ENCODE measurements around the gene PELI3.

DNA sequence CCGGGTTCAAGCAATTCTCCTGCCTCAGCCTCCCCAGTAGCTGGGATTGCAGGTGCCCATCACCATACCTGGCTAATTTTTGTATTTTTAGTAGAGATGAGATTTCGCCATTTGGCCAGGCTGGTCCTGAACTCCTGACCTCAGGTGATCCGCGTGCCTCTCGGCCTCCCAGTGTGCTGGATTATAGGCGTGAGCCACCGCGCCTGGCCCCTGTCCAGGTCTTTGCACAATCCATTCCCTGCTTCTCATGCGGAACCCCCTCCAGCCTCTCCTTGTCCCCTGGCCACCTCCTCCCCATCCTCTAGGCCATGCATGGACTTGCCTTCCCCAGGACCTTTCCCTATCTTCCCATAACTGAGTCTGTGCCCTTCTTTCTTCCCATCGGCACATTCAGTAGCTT is 22.3 kb downstream of the PELI3 start:
- TF ChIP-seq, protein P1, sequence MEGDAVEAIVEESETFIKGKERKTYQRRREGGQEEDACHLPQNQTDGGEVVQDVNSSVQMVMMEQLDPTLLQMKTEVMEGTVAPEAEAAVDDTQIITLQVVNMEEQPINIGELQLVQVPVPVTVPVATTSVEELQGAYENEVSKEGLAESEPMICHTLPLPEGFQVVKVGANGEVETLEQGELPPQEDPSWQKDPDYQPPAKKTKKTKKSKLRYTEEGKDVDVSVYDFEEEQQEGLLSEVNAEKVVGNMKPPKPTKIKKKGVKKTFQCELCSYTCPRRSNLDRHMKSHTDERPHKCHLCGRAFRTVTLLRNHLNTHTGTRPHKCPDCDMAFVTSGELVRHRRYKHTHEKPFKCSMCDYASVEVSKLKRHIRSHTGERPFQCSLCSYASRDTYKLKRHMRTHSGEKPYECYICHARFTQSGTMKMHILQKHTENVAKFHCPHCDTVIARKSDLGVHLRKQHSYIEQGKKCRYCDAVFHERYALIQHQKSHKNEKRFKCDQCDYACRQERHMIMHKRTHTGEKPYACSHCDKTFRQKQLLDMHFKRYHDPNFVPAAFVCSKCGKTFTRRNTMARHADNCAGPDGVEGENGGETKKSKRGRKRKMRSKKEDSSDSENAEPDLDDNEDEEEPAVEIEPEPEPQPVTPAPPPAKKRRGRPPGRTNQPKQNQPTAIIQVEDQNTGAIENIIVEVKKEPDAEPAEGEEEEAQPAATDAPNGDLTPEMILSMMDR (IDR thresholded peaks at IDR 0.05): no peak
- TF ChIP-seq EZH2 (IDR thresholded peaks at IDR 0.05; ENCODE audit: borderline replicate concordance, insufficient read depth, low read depth, low read length, poor library complexity, severe bottlenecking): no peak
